GM12878 (cell line): ENCODE results near the gene RIPPLY1. TPM values are rescaled to one million over a fixed set of nuclear protein-coding genes. Genes with fewer than 3 reads are reported as not detected.

Experiments
- ATAC-seq: fragments of 200-7000 bp; cut with Tn5 transposase; 3 replicates; pipeline ENCODE4 v1.9.1; 2020; ENCODE audit warnings: mild to moderate bottlenecking, moderate library complexity
- BruUV-seq: library from RNA; stranded (reverse); fragments of 400-500 nt; replicated peaks from 2 replicates; lab custom pipeline; 2021; lab: Mats Ljungman, UMichigan
- CTCF ChIA-PET: fragments of 300-600 bp; sonication (Branson Sonifier 250); formaldehyde crosslinking; extraction: SDS; loops from one replicate; lab custom pipeline; 2021; ENCODE audit warnings: inconsistent platforms; lab: Yijun Ruan, JAX
- POLR2A ChIA-PET: fragments of 350-600 bp; formaldehyde crosslinking; extraction: SDS; loops from one replicate; lab custom pipeline; 2021; ENCODE audit warnings: inconsistent platforms; lab: Charles Lee
- RAD21 ChIA-PET: fragments of 300-600 bp; sonication (Branson Sonifier 250); formaldehyde crosslinking; loops from one replicate; lab custom pipeline; 2023; ENCODE audit warnings: antibody characterized with exemption; ENCODE audit not compliant: unreplicated experiment; lab: Charles Lee
- SMC1A ChIA-PET: fragments of 300-600 bp; sonication (Branson Sonifier 250); formaldehyde crosslinking; loops from one replicate; lab custom pipeline; 2023; ENCODE audit not compliant: unreplicated experiment, uncharacterized antibody; lab: Charles Lee
- DNase-seq: peaks from one replicate; pipeline ENCODE4 v3.0.0-alpha.2; 2011; ENCODE audit warnings: low read depth, low spot score
- FAIRE-seq: peaks from 3 replicates; lab custom pipeline; 2011; peaks lifted over from hg19 to GRCh38; lab: Jason Lieb, UNC
- H2AFZ ChIP-seq: 2 replicates; pipeline ENCODE4 v1.6.0; 2011; ENCODE audit warnings: low read depth, low read length, control low read depth; ENCODE audit not compliant: control insufficient read depth
- H3K27ac ChIP-seq: 2 replicates; pipeline ENCODE4 v1.5.1; 2011; ENCODE audit warnings: control low read depth; ENCODE audit not compliant: control insufficient read depth, insufficient read depth
- H3K27me3 ChIP-seq, 2 experiments: replicated peaks in 1 of 2; 2 replicates each; pipeline versions ENCODE4 v1.6.0 to v1.6.1; 2011; ENCODE audit warnings: low read length in 1 of 2; ENCODE audit not compliant: control insufficient read depth in 2 of 2, insufficient read depth in 2 of 2
- H3K36me3 ChIP-seq, 2 experiments: 2 replicates each; pipeline ENCODE4 v1.5.1; 2011; ENCODE audit warnings: low read length in 1 of 2; ENCODE audit not compliant: control insufficient read depth in 2 of 2, insufficient read depth in 2 of 2
- H3K4me1 ChIP-seq: 2 replicates; pipeline ENCODE4 v1.6.1; 2011; ENCODE audit warnings: mild to moderate bottlenecking, low read length, moderate library complexity, mixed read lengths; ENCODE audit not compliant: control insufficient read depth, insufficient read depth
- H3K4me2 ChIP-seq: 2 replicates; pipeline ENCODE4 v1.6.0; 2011; ENCODE audit warnings: control low read depth; ENCODE audit not compliant: control insufficient read depth, insufficient read depth
- H3K4me3 ChIP-seq: fragments of 200-600 bp; sonication (generic); 2 replicates; pipeline ENCODE4 v1.5.1; 2016
- H3K79me2 ChIP-seq: 2 replicates; pipeline ENCODE4 v1.6.0; 2011; ENCODE audit warnings: low read length; ENCODE audit not compliant: control insufficient read depth, insufficient read depth
- H3K9ac ChIP-seq: 2 replicates; pipeline ENCODE4 v1.8.0; 2011; ENCODE audit warnings: low read length, control low read depth, mixed read lengths; ENCODE audit not compliant: control insufficient read depth, insufficient read depth
- H3K9me3 ChIP-seq: replicated peaks from 3 replicates; pipeline ENCODE4 v1.5.1; 2011; ENCODE audit warnings: mild to moderate bottlenecking, low read length; ENCODE audit not compliant: control insufficient read depth, insufficient read depth
- H4K20me1 ChIP-seq: 2 replicates; pipeline ENCODE4 v1.6.0; 2011; ENCODE audit not compliant: control insufficient read depth, insufficient read depth
- MYC ChIP-seq: IDR thresholded peaks from 2 replicates; pipeline ENCODE4 v1.6.1; 2011; ENCODE audit warnings: mild to moderate bottlenecking, low read length, moderate library complexity, inconsistent platforms; ENCODE audit not compliant: insufficient read depth, insufficient replicate concordance, insufficient read length, severe bottlenecking
- NR2F1 ChIP-seq: fragments of 450-650 bp; conservative IDR thresholded peaks from 2 replicates; pipeline ENCODE4 v1.6.1; 2017; ENCODE audit warnings: mild to moderate bottlenecking
- RAD21 ChIP-seq: IDR thresholded peaks from 2 replicates; pipeline ENCODE4 v1.6.1; 2011; ENCODE audit warnings: mild to moderate bottlenecking, low read depth, low read length, moderate library complexity; ENCODE audit not compliant: insufficient read depth
- RBBP5 ChIP-seq: fragments of 200-600 bp; sonication (generic); conservative IDR thresholded peaks from 2 replicates; pipeline ENCODE4 v1.6.1; 2016
- SMARCA5 ChIP-seq: fragments of 450-650 bp; IDR thresholded peaks from 2 replicates; pipeline ENCODE4 v1.6.1; 2017; ENCODE audit warnings: mild to moderate bottlenecking
- SMC3 ChIP-seq: IDR thresholded peaks from 2 replicates; pipeline ENCODE4 v1.6.1; 2011; ENCODE audit warnings: low read length, improper control_type of control experiment, borderline replicate concordance
- SREBF2 ChIP-seq: IDR thresholded peaks from 2 replicates; pipeline ENCODE4 v1.6.1; 2012; ENCODE audit warnings: mild to moderate bottlenecking, low read length
- WRNIP1 ChIP-seq: IDR thresholded peaks from 2 replicates; pipeline ENCODE4 v1.6.1; 2011; ENCODE audit warnings: low read depth, low read length, improper control_type of control experiment, borderline replicate concordance
- ZBED1 ChIP-seq: IDR thresholded peaks from 2 replicates; pipeline ENCODE4 v1.6.1; 2016; ENCODE audit warnings: borderline replicate concordance
- WGBS: methylation state at CpG from one replicate; pipeline ENCODE4 v1.1.6; 2016; ENCODE audit warnings: low lambda C conversion rate; ENCODE audit not compliant: insufficient replicate concordance, insufficient coverage; ENCODE audit errors: missing lambda C conversion rate; 5-methylcytosine and 5-hydroxymethylcytosine counted together
- in situ Hi-C: fragments of 300-500 bp; cut with MboI; formaldehyde crosslinking; loops from 9 replicates; pipeline ENCODE4 v1.14.3; 2018; ENCODE audit warnings: mixed read lengths
- intact Hi-C: fragments of 100-400 bp; cut with micrococcal nuclease; formaldehyde crosslinking; loops from one replicate; pipeline ENCODE4 v1.14.2; 2022; ENCODE audit not compliant: unreplicated experiment
- polyA plus RNA-seq, 11 experiments: library from polyadenylated mRNA; depleted of rRNA in 4 of 11; unstranded in 6 of 11; stranded (reverse) in 5 of 11; fragments of >200 nt; fragmentation: Nextera tagmentation in 4 of 11; fragmentation: Illumina TruSeq in 1 of 11; extraction: Ambion mirVana in 4 of 11; extraction: Trizol in 1 of 11; gene quantifications; 1 replicate in 1 of 11; 2 replicates in 10 of 11; pipeline versions ENCODE4 v1.2.1 to v1.2.3, GENCODE V29; 2011 to 2016; ENCODE audit warnings: inconsistent platforms in 2 of 11, missing spikeins in 2 of 11, low read depth in 1 of 11
- total RNA-seq, 4 experiments: library from RNA; depleted of rRNA in 3 of 4; stranded (reverse); fragments of >200 nt in 3 of 4; fragmentation: Illumina TruSeq in 1 of 4; extraction: Trizol in 1 of 4; gene quantifications; 2 replicates each; pipeline versions ENCODE4 v1.2.1 to v1.2.3, GENCODE V29; 2013 to 2021
- TF ChIP-seq, protein P1 (sequence below), 3 experiments: IDR thresholded peaks in 2 of 3; conservative IDR thresholded peaks in 1 of 3; 2 replicates each; pipeline ENCODE4 v1.5.1; 2011; ENCODE audit warnings: low read depth in 3 of 3, low read length in 3 of 3, mild to moderate bottlenecking in 3 of 3, control low read depth in 2 of 3, moderate library complexity in 2 of 3, inconsistent platforms in 1 of 3, mixed read lengths in 1 of 3; ENCODE audit not compliant: control insufficient read depth in 2 of 3, insufficient read depth in 1 of 3; ENCODE audit errors: extremely low read depth in 1 of 3

RIPPLY1 gene
- total and polyA plus RNA-seq, 10 of the 15 experiments (the other 5 are each of a cell fraction or from before 2014, with no cell fraction given): not detected

DNA sequence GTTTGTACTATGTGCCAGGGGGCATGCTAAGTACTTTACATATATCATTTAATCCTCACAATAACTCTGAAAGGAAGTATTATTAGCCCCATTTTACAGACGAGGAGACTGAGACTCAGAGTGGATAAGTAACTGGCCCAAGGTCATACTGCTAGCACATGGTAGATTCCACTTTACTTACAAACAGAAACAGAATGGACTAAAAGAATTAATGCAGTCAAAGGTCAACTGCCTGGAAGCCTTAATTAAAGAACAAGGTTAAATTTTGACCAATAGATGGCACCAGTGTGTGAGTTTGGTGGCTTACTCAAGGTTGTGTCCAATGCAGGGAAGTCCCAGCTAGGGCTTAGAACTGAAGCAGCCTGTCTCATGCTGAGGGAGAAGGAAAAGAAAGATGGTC is 4.7 kb downstream of the RIPPLY1 start:
- CTCF ChIA-PET: interaction anchor here (0.6 to 2.5 kb wide), 23 partner anchors 11 to 997 kb away, joined by 3 to 15 read pairs (median 4); partner anchors contain the start of gene NCBP2L
- in situ Hi-C loops: no loop called here
- 0% methylated on average over 1 of the region's 1 CpG for WGBS

More for the DNA sequence above, 4.7 kb downstream of the RIPPLY1 start:
- ChIA-PET RAD21 (interaction anchor here (1.0 to 2.3 kb wide), 3 partner anchors 16 to 61 kb away, joined by 3 to 10 read pairs (median 3); no protein-coding TSS in a partner anchor), SMC1A (interaction anchor here (0.7 to 2.2 kb wide), 5 partner anchors 21 to 879 kb away, joined by 3 to 5 read pairs (median 3); partner anchors contain the start of gene NCBP2L), POLR2A (interaction anchor here (0.6 kb wide), 2 partner anchors 14 to 744 kb away, joined by 3 to 6 read pairs; no protein-coding TSS in a partner anchor)
- TF ChIP-seq SMC3: peak; percentile 37; the same call in 1 of the 2 replicates
- TF ChIP-seq SREBF2: no peak
- TF ChIP-seq NR2F1: peak; percentile 75
- no peak for TF ChIP-seq RBBP5
- TF ChIP-seq MYC: no peak
- no peak for TF ChIP-seq ZBED1
- TF ChIP-seq, protein P1, sequence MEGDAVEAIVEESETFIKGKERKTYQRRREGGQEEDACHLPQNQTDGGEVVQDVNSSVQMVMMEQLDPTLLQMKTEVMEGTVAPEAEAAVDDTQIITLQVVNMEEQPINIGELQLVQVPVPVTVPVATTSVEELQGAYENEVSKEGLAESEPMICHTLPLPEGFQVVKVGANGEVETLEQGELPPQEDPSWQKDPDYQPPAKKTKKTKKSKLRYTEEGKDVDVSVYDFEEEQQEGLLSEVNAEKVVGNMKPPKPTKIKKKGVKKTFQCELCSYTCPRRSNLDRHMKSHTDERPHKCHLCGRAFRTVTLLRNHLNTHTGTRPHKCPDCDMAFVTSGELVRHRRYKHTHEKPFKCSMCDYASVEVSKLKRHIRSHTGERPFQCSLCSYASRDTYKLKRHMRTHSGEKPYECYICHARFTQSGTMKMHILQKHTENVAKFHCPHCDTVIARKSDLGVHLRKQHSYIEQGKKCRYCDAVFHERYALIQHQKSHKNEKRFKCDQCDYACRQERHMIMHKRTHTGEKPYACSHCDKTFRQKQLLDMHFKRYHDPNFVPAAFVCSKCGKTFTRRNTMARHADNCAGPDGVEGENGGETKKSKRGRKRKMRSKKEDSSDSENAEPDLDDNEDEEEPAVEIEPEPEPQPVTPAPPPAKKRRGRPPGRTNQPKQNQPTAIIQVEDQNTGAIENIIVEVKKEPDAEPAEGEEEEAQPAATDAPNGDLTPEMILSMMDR (IDR thresholded peaks at IDR 0.05 in 2 of 3, conservative IDR thresholded peaks at IDR 0.05 in 1 of 3; ENCODE audit: control insufficient read depth in 2 of 3, extremely low read depth in 1 of 3, insufficient read depth in 1 of 3, low read depth in 3 of 3, low read length in 3 of 3): peak; percentile 45 to 62 (median 50); a peak in 5 of 6 replicates
- TF ChIP-seq SMARCA5: no peak
- TF ChIP-seq WRNIP1: no peak
- peak; percentile 45 for TF ChIP-seq RAD21
- FAIRE-seq (peak; percentile 72), DNase-seq (peak; percentile 16), ATAC-seq (peak; percentile 91)
- H3K4me3 ChIP-seq: no peak overlapping the region
- H2AFZ ChIP-seq: no peak overlapping the region
- BruUV-seq: no TSS peak
- H3K36me3 ChIP-seq: no peaks in the 10 kb centered on the region
- no peak overlapping the region for H3K4me2 ChIP-seq
- H3K4me1 ChIP-seq: no peaks in the 10 kb centered on the region
- no peaks in the 10 kb centered on the region for H4K20me1 ChIP-seq
- H3K27me3 ChIP-seq: no peaks in the 10 kb centered on the region
- intact Hi-C loops: loop anchor here (1.0 to 10.0 kb wide), 5 partner anchors 55 to 996 kb away; partner anchors contain the start of gene NCBP2L
- no peak overlapping the region for H3K9ac ChIP-seq
- H3K9me3 ChIP-seq: no peaks in the 10 kb centered on the region
- H3K27ac ChIP-seq: no peak overlapping the region
- H3K79me2 ChIP-seq: no peaks in the 10 kb centered on the region
